Right cardiac atrium (tissue), 5 donors: ENCODE data around the gene TJP2. TPM values are rescaled to one million over a fixed set of nuclear protein-coding genes. Genes with fewer than 3 reads are reported as not detected.
"Not testable (repeated sequence)": the region's sequence is repeated elsewhere in the genome, so short reads cannot be mapped to it uniquely, and the experiment has no call there.

Experiments
- ATAC-seq, 2 donors: fragments of 200-7000 bp; cut with Tn5 transposase; one replicate each; pipeline versions ENCODE4 v1.8.0 to v1.9.1; 2020; ENCODE audit warnings: moderate library complexity in 2 of 2, mild to moderate bottlenecking in 1 of 2
- DNase-seq, 3 donors: peaks; one replicate each; pipeline ENCODE4 v3.0.0-alpha.2; 2020
- H3K27ac ChIP-seq: one replicate; pipeline ENCODE4 v1.5.1; 2013; ENCODE audit warnings: mild to moderate bottlenecking, low read length, control low read depth, moderate library complexity
- H3K27me3 ChIP-seq: one replicate; pipeline ENCODE4 v1.6.1; 2013; ENCODE audit not compliant: control insufficient read depth, insufficient read depth
- H3K4me1 ChIP-seq: one replicate; pipeline ENCODE4 v1.6.1; 2013; ENCODE audit warnings: low read length; ENCODE audit not compliant: control insufficient read depth, insufficient read depth
- H3K4me3 ChIP-seq: one replicate; pipeline ENCODE4 v1.5.1; 2013; ENCODE audit warnings: low read length, control low read depth
- H3K9me3 ChIP-seq: one replicate; pipeline ENCODE4 v1.6.1; 2013; ENCODE audit warnings: low read length; ENCODE audit not compliant: control insufficient read depth
- WGBS: extraction: QIAGEN DNeasy Blood & Tissue Kit; methylation state at CpG from one replicate; pipeline ENCODE4 v1.1.7; 2013; 5-methylcytosine and 5-hydroxymethylcytosine counted together
- intact Hi-C, 4 donors: fragments of 100-400 bp; cut with DNase I; formaldehyde crosslinking; loops; one replicate each; pipeline versions ENCODE4 v1.11.0 to v1.14.0; 2022 to 2023
- polyA plus RNA-seq: library from polyadenylated mRNA; stranded (reverse); fragments of 200-250 nt; gene quantifications from one replicate; pipeline ENCODE4 v1.2.3, GENCODE V29; 2013
- total RNA-seq, 4 donors: library from RNA; stranded (reverse); fragmentation: NEBNext Ultra II Directional; extraction: Animal tissue kit (Norgen Biotek cat#: 25700); gene quantifications; one replicate each; pipeline ENCODE4 v1.2.1, GENCODE V29; 2021
- donor health status: healthy with polysubstance abuse.
- donor health status: DM: no; HTN: yes; CAD: no.
- donor health status: DM: no; HTN: no; CAD: no.
- donor health status: DM: no; HTN: yes; CAD: no; lungs with severe emphysema.
- donor health status: DM: yes; HTN: yes; CAD: no.

The TJP2 gene
- total and polyA plus RNA-seq, 5 donors = 23.8 to 56.3 (median 43.7) TPM

GRCh38 chr9:69158471-69158870 is 15.6 kb upstream of the TJP2 start:
- intact Hi-C loops = no loop called here
- ATAC-seq = no peak
- H3K4me3 ChIP-seq = no peak overlapping the region
- 79% methylated on average over 3 of the region's 3 CpGs for WGBS
- H3K4me1 ChIP-seq = no peaks in the 10 kb centered on the region
- H3K27me3 ChIP-seq = no peaks in the 10 kb centered on the region
- H3K9me3 ChIP-seq = no peaks in the 10 kb centered on the region
- no peak for DNase-seq
- no peak overlapping the region for H3K27ac ChIP-seq

- H3K9me3 ChIP-seq, intact Hi-C loops, H3K27ac ChIP-seq, DNase-seq, H3K4me1 ChIP-seq, H3K4me3 ChIP-seq, H3K27me3 ChIP-seq: not testable (repeated sequence)
- ATAC-seq = peak in 1 of 2 donors; percentile 64
- WGBS = 78% methylated on average over 8 of the region's 8 CpGs
These were observed 9.5 kb upstream of the TJP2 start for GRCh38 chr9:69164573-69164972.

GRCh38 chr9:69165581-69165980 is 8.5 kb upstream of the TJP2 start:
- DNase-seq (no peak), ATAC-seq (no peak)
- WGBS = 96% methylated on average over 6 of the region's 6 CpGs
- Histone ChIP-seq H3K4me1 (no peaks in the 10 kb centered on the region), H3K27ac (no peak overlapping the region), H3K9me3 (no peaks in the 10 kb centered on the region), H3K27me3 (no peaks in the 10 kb centered on the region), H3K4me3 (no peak overlapping the region)
- intact Hi-C loops = no loop called here

GRCh38 chr9:69168709-69169217 is 5.3 kb upstream of the TJP2 start:
- no peak overlapping the region for H3K4me3 ChIP-seq
- no peaks in the 10 kb centered on the region for H3K4me1 ChIP-seq
- H3K27ac ChIP-seq = no peak overlapping the region
- no peak for ATAC-seq
- intact Hi-C loops = no loop called here
- no peak for DNase-seq
- WGBS = 80% methylated on average over 13 of the region's 13 CpGs
- H3K9me3 ChIP-seq = no peaks in the 10 kb centered on the region
- no peaks in the 10 kb centered on the region for H3K27me3 ChIP-seq

GRCh38 chr9:69170231-69170630 is 3.8 kb upstream of the TJP2 start:
- intact Hi-C loops = loop anchor here in 1 of 4 donors (10.0 kb wide), 1 partner anchor 55 kb away; no protein-coding TSS in a partner anchor

GRCh38 chr9:69171049-69171448 is 3.0 kb upstream of the TJP2 start:
- peak in 2 of 3 donors; percentile 23 to 67 for DNase-seq
- Histone ChIP-seq H3K27me3 (no peaks in the 10 kb centered on the region), H3K9me3 (no peaks in the 10 kb centered on the region), H3K4me3 (no peak overlapping the region), H3K27ac (no peak overlapping the region), H3K4me1 (no peaks in the 10 kb centered on the region)
- intact Hi-C loops = loop anchor here in 1 of 4 donors (10.0 kb wide), 1 partner anchor 54 kb away; no protein-coding TSS in a partner anchor
- WGBS = 60% methylated on average over 7 of the region's 7 CpGs
- ATAC-seq = peak in 1 of 2 donors; percentile 66

More at GRCh38 chr9:69170231-69170630, 3.8 kb upstream of the TJP2 start:
- H3K27ac ChIP-seq = no peak overlapping the region
- DNase-seq = no peak
- H3K27me3 ChIP-seq = no peaks in the 10 kb centered on the region
- ATAC-seq = no peak
- no peak overlapping the region for H3K4me3 ChIP-seq
- WGBS = 52% methylated on average over 1 of the region's 1 CpG
- H3K9me3 ChIP-seq = no peaks in the 10 kb centered on the region
- no peaks in the 10 kb centered on the region for H3K4me1 ChIP-seq

- no peaks in the 10 kb centered on the region for H3K9me3 ChIP-seq
- 96% methylated on average over 6 of the region's 6 CpGs for WGBS
- H3K4me1 ChIP-seq = no peaks in the 10 kb centered on the region
- DNase-seq (no peak), ATAC-seq (no peak)
- intact Hi-C loops = loop anchor here in 1 of 4 donors (10.0 kb wide), 1 partner anchor 53 kb away; no protein-coding TSS in a partner anchor
- H3K27ac ChIP-seq = no peak overlapping the region
- no peaks in the 10 kb centered on the region for H3K27me3 ChIP-seq
- H3K4me3 ChIP-seq = no peak overlapping the region
These were observed 2.6 kb upstream of the TJP2 start for GRCh38 chr9:69171517-69171916.

GRCh38 chr9:69172895-69173294 is 1.2 kb upstream of the TJP2 start:
- WGBS = 58% methylated on average over 6 of the region's 6 CpGs
- Histone ChIP-seq H3K27me3 (no peaks in the 10 kb centered on the region), H3K9me3 (no peaks in the 10 kb centered on the region), H3K4me3 (no peak overlapping the region), H3K4me1 (no peaks in the 10 kb centered on the region), H3K27ac (no peak overlapping the region)
- DNase-seq (no peak), ATAC-seq (no peak)
- intact Hi-C loops = loop anchor here in 1 of 4 donors (10.0 kb wide), 1 partner anchor 52 kb away; no protein-coding TSS in a partner anchor

GRCh38 chr9:69173497-69173890 is 583 bp upstream of the TJP2 start:
- intact Hi-C loops = loop anchor here in 1 of 4 donors (10.0 kb wide), 1 partner anchor 51 kb away; no protein-coding TSS in a partner anchor
- WGBS = 6% methylated on average over 17 of the region's 17 CpGs
- Histone ChIP-seq H3K4me3 (peak overlapping the region; percentile 47), H3K27me3 (no peaks in the 10 kb centered on the region), H3K9me3 (no peaks in the 10 kb centered on the region), H3K4me1 (no peaks in the 10 kb centered on the region), H3K27ac (no peak overlapping the region)
- ATAC-seq = no peak
- no peak for DNase-seq

- peak in 1 of 3 donors; percentile 35 for DNase-seq
- ATAC-seq = peak; percentile 49 to 62
- Histone ChIP-seq H3K9me3 (no peaks in the 10 kb centered on the region), H3K4me3 (peak overlapping the region; percentile 47), H3K4me1 (no peaks in the 10 kb centered on the region), H3K27me3 (no peaks in the 10 kb centered on the region), H3K27ac (peak overlapping the region; percentile 42)
- intact Hi-C loops = loop anchor here in 1 of 4 donors (10.0 kb wide), 1 partner anchor 50 kb away; no protein-coding TSS in a partner anchor
- 3% methylated on average over 21 of the region's 21 CpGs for WGBS
These were observed 763 bp downstream of the TJP2 start for GRCh38 chr9:69174616-69175463.

GRCh38 chr9:69175486-69175885 is 1.4 kb downstream of the TJP2 start:
- Histone ChIP-seq H3K27ac (no peak overlapping the region), H3K4me3 (peak overlapping the region; percentile 47), H3K27me3 (no peaks in the 10 kb centered on the region), H3K9me3 (no peaks in the 10 kb centered on the region), H3K4me1 (no peaks in the 10 kb centered on the region)
- ATAC-seq (no peak), DNase-seq (no peak)
- intact Hi-C loops = loop anchor here in 1 of 4 donors (10.0 kb wide), 1 partner anchor 49 kb away; no protein-coding TSS in a partner anchor
- WGBS = 41% methylated on average over 8 of the region's 8 CpGs
